Fibroblast of the conjunctiva (primary cell): ENCODE data around the gene UBA6.
"Not testable (repeated sequence)": the region's sequence is repeated elsewhere in the genome, so short reads cannot be mapped to it uniquely, and the experiment has no call there.

ENCODE experiments used
- DNase-seq: peaks from one replicate; pipeline ENCODE4 v3.0.0-alpha.2; 2010; ENCODE audit warnings: low read depth

The UBA6 gene

GRCh38 chr4:67713529-67714247 is 12.7 kb upstream of the UBA6 start:
- DNase-seq: no peak

GRCh38 chr4:67712650-67713528 is 11.9 kb upstream of the UBA6 start:
- DNase-seq: no peak

- no peak for DNase-seq
These were observed 11.2 kb upstream of the UBA6 start for GRCh38 chr4:67712000-67712625.

- DNase-seq: not testable (repeated sequence)
These were observed 5.7 kb upstream of the UBA6 start for GRCh38 chr4:67706682-67707081.

GRCh38 chr4:67704843-67705242 is 3.9 kb upstream of the UBA6 start:
- DNase-seq: no peak

- DNase-seq: no peak
These were observed 1.2 kb upstream of the UBA6 start for GRCh38 chr4:67702166-67702565.

- no peak for DNase-seq
These were observed 529 bp upstream of the UBA6 start for GRCh38 chr4:67701517-67701850.

GRCh38 chr4:67700116-67700737 is 728 bp downstream of the UBA6 start:
- DNase-seq: no peak

- no peak for DNase-seq
These were observed 1.4 kb downstream of the UBA6 start for GRCh38 chr4:67699603-67700002.

GRCh38 chr4:67697860-67698687 is 2.9 kb downstream of the UBA6 start:
- no peak for DNase-seq

- DNase-seq: no peak
These were observed 4.9 kb downstream of the UBA6 start for GRCh38 chr4:67696061-67696460.

GRCh38 chr4:67694662-67695061 is 6.3 kb downstream of the UBA6 start:
- DNase-seq: no peak

- no peak for DNase-seq
These were observed 9.6 kb downstream of the UBA6 start for GRCh38 chr4:67691328-67691727.

- DNase-seq: peak; percentile 16
These were observed 13.3 kb downstream of the UBA6 start for GRCh38 chr4:67687636-67688035.

- DNase-seq: no peak
These were observed 15.5 kb downstream of the UBA6 start for GRCh38 chr4:67685532-67685859.

- no peak for DNase-seq
These were observed 16.0 kb downstream of the UBA6 start for GRCh38 chr4:67684839-67685531.

- DNase-seq: no peak
These were observed 18.7 kb downstream of the UBA6 start for GRCh38 chr4:67682266-67682665.

- DNase-seq: no peak
These were observed 20.3 kb downstream of the UBA6 start for GRCh38 chr4:67680581-67681222.

- no peak for DNase-seq
These were observed 22.3 kb downstream of the UBA6 start for GRCh38 chr4:67678612-67679011.

GRCh38 chr4:67674098-67674497 is 26.9 kb downstream of the UBA6 start:
- no peak for DNase-seq

- DNase-seq: no peak
These were observed 32.6 kb downstream of the UBA6 start for GRCh38 chr4:67668315-67668714.
